ENCODE results near the gene TPD52L1. TPM values are rescaled to one million over a fixed set of nuclear protein-coding genes. Genes with fewer than 3 reads are reported as not detected.

TPD52L1 gene
- total and polyA plus RNA-seq, 2 of the 4 experiments (the other 2 are of a cell fraction) = 10.2 to 13.5 TPM

- no peaks in the 10 kb centered on the region for H3K27me3 ChIP-seq (ENCODE audit: control insufficient read depth, insufficient read depth, low read length)
- H4K20me1 ChIP-seq (ENCODE audit: insufficient read depth, low read length) = no peaks in the 10 kb centered on the region
- H3K4me2 ChIP-seq (ENCODE audit: low read depth, low read length) = no peak overlapping the region
- no peak overlapping the region for H2AK5ac ChIP-seq (ENCODE audit: low read depth, low read length)
- ATAC-seq (ENCODE audit: low read depth) = no peak
- peaks cover 37 to 39% of the 10 kb centered on the region in 2 experiments for H3K79me1 ChIP-seq (ENCODE audit: low read depth in 1 of 2, low read length in 2 of 2)
- no peak overlapping the region for H2BK120ac ChIP-seq (ENCODE audit: low read depth, low read length)
- H2BK20ac ChIP-seq (ENCODE audit: low read depth, low read length) = no peak overlapping the region
- DNase-seq = no peak
- WGBS, 2 experiments (ENCODE audit: extremely low coverage in 2 of 2, insufficient read length in 1 of 2) = no CpG with 5 or more reads among the region's 1 CpG
- no peak overlapping the region for H3K23ac ChIP-seq (ENCODE audit: low read depth, low read length)
- H3K9me3 ChIP-seq (ENCODE audit: control insufficient read depth, insufficient read depth, low read length) = no peaks in the 10 kb centered on the region
- H3K18ac ChIP-seq (ENCODE audit: low read depth, low read length) = no peak overlapping the region
- no peak overlapping the region for H2AK9ac ChIP-seq (replicated peaks; ENCODE audit: low read depth, low read length, poor library complexity)
- H4K5ac ChIP-seq (ENCODE audit: low read depth, low read length) = no peak overlapping the region
- H3K36me3 ChIP-seq (ENCODE audit: control insufficient read depth, insufficient read depth, low read length) = peaks cover 27% of the 10 kb centered on the region
- no peak overlapping the region for H3K14ac ChIP-seq (replicated peaks; ENCODE audit: low read depth, low read length)
- H2BK5ac ChIP-seq (ENCODE audit: low read depth, low read length, poor library complexity, severe bottlenecking) = no peak overlapping the region
- H3K9ac ChIP-seq (ENCODE audit: low read depth, low read length) = no peak overlapping the region
- H3K56ac ChIP-seq (ENCODE audit: extremely low read depth, insufficient read depth, low read length) = no peak overlapping the region
- ChIA-PET CTCF (no interaction called here), POLR2A (ENCODE audit: unreplicated experiment) (no interaction called here)
- no peak overlapping the region for H3K27ac ChIP-seq (ENCODE audit: insufficient read depth, low read length)
- in situ Hi-C loops (cut with MboI; ENCODE audit: low sequenced_read_pairs) (no loop called here), intact Hi-C loops (cut with micrococcal nuclease) (no loop called here), dilution Hi-C loops (cut with HindIII; ENCODE audit: low sequenced_read_pairs, unreplicated experiment) (no loop called here)
- no peak overlapping the region for H2AFZ ChIP-seq (replicated peaks; ENCODE audit: low read length, poor library complexity)
- TF ChIP-seq SMC3 (IDR thresholded peaks at IDR 0.05; ENCODE audit: low read depth, low read length) (no peak), RCOR1 (IDR thresholded peaks at IDR 0.05; ENCODE audit: insufficient replicate concordance, low read length) (no peak), BHLHE40 (IDR thresholded peaks at IDR 0.05; ENCODE audit: low read depth, low read length) (no peak), FOS (IDR thresholded peaks at IDR 0.05; ENCODE audit: low read depth, low read length) (no peak), CHD1 (IDR thresholded peaks at IDR 0.05; ENCODE audit: low read depth, low read length) (no peak), CEBPB (IDR thresholded peaks at IDR 0.05; ENCODE audit: low read depth, low read length) (no peak), MAZ (IDR thresholded peaks at IDR 0.05; ENCODE audit: borderline replicate concordance, low read depth, low read length) (no peak), RAD21 (IDR thresholded peaks at IDR 0.05; ENCODE audit: low read length) (no peak), MAFK (IDR thresholded peaks at IDR 0.05; ENCODE audit: low read depth, low read length) (no peak), POLR2A (IDR thresholded peaks at IDR 0.05; ENCODE audit: low read depth, low read length) (no peak), ELK1 (IDR thresholded peaks at IDR 0.05; ENCODE audit: borderline replicate concordance, low read depth, low read length) (no peak), RFX5 (IDR thresholded peaks at IDR 0.05; ENCODE audit: low read depth, low read length) (no peak)
- TF ChIP-seq, protein P1, sequence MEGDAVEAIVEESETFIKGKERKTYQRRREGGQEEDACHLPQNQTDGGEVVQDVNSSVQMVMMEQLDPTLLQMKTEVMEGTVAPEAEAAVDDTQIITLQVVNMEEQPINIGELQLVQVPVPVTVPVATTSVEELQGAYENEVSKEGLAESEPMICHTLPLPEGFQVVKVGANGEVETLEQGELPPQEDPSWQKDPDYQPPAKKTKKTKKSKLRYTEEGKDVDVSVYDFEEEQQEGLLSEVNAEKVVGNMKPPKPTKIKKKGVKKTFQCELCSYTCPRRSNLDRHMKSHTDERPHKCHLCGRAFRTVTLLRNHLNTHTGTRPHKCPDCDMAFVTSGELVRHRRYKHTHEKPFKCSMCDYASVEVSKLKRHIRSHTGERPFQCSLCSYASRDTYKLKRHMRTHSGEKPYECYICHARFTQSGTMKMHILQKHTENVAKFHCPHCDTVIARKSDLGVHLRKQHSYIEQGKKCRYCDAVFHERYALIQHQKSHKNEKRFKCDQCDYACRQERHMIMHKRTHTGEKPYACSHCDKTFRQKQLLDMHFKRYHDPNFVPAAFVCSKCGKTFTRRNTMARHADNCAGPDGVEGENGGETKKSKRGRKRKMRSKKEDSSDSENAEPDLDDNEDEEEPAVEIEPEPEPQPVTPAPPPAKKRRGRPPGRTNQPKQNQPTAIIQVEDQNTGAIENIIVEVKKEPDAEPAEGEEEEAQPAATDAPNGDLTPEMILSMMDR (conservative IDR thresholded peaks at IDR 0.05; ENCODE audit: low read depth, low read length) = no peak
- TF ChIP-seq, protein P2, sequence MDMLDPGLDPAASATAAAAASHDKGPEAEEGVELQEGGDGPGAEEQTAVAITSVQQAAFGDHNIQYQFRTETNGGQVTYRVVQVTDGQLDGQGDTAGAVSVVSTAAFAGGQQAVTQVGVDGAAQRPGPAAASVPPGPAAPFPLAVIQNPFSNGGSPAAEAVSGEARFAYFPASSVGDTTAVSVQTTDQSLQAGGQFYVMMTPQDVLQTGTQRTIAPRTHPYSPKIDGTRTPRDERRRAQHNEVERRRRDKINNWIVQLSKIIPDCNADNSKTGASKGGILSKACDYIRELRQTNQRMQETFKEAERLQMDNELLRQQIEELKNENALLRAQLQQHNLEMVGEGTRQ (IDR thresholded peaks at IDR 0.05; ENCODE audit: low read depth, low read length) = no peak
- no peak overlapping the region for H2BK15ac ChIP-seq (ENCODE audit: low read depth, low read length)
- peaks cover 5% of the 10 kb centered on the region for H3K4me1 ChIP-seq (ENCODE audit: control insufficient read depth, insufficient read depth, low read length)
- BruUV-seq (replicated peaks) = no TSS peak
- H3K9me1 ChIP-seq (ENCODE audit: insufficient read depth, low read length) = peaks cover 8% of the 10 kb centered on the region; the same call in 1 of the 2 replicates
- no peak overlapping the region for H4K8ac ChIP-seq (ENCODE audit: low read depth in 2 of 2, low read length in 2 of 2)
- no peak overlapping the region for H3K4me3 ChIP-seq (ENCODE audit: insufficient read depth, low read depth, low read length)
- H3K4ac ChIP-seq (ENCODE audit: low read depth, low read length) = no peak overlapping the region
- no peak overlapping the region for H4K91ac ChIP-seq (ENCODE audit: insufficient read depth, low read depth, low read length)
Measured at GRCh38 chr6:125296471-125296870, 142.9 kb downstream of the TPD52L1 start.

All from IMR-90 (cell line).